Uterus (tissue), 4 donors: ENCODE data around the gene VAC14. TPM values are rescaled to one million over a fixed set of nuclear protein-coding genes. Genes with fewer than 3 reads are reported as not detected.

ENCODE experiments used
- DNase-seq, 2 donors: peaks; one replicate each; pipeline ENCODE4 v3.0.0-alpha.2; 2019 to 2020
- H3K27ac ChIP-seq, 2 donors: fragments of 200-600 bp; sonication (generic); 1 replicate in 1 of 2; 2 replicates in 1 of 2; pipeline ENCODE4 v1.5.1; 2016 to 2018
- H3K27me3 ChIP-seq, 2 donors: fragments of 200-600 bp; sonication (generic); one replicate each; pipeline ENCODE4 v1.5.1; 2018 to 2019; ENCODE audit warnings: control low read depth in 1 of 2
- H3K36me3 ChIP-seq, 2 donors: fragments of 200-600 bp; sonication (generic); one replicate each; pipeline ENCODE4 v1.5.1; 2019; ENCODE audit warnings: control low read depth in 1 of 2
- H3K4me1 ChIP-seq, 2 donors: fragments of 200-600 bp; sonication (generic); one replicate each; pipeline ENCODE4 v1.5.1; 2018 to 2019; ENCODE audit warnings: control low read depth in 1 of 2
- H3K4me3 ChIP-seq, 2 donors: fragments of 200-600 bp; sonication (generic); 1 replicate in 1 of 2; 2 replicates in 1 of 2; pipeline ENCODE4 v1.5.1; 2018 to 2019; ENCODE audit warnings: mild to moderate bottlenecking in 1 of 2
- H3K9me3 ChIP-seq, 2 donors: fragments of 200-600 bp; sonication (generic); one replicate each; pipeline ENCODE4 v1.5.1; 2019; ENCODE audit warnings: control low read depth in 1 of 2
- CTCF ChIP-seq, 4 experiments: fragments of 200-600 bp in 2 of 4; fragments of 450-650 bp in 2 of 4; sonication (generic) in 2 of 4; IDR thresholded peaks; one replicate each; pipeline ENCODE4 v1.5.1; 2016 to 2019; ENCODE audit warnings: antibody characterized with exemption in 4 of 4, mild to moderate bottlenecking in 2 of 4, moderate library complexity in 1 of 4
- POLR2A ChIP-seq, 2 donors: fragments of 450-650 bp; IDR thresholded peaks; one replicate each; pipeline ENCODE4 v1.6.1; 2016; ENCODE audit warnings: antibody characterized with exemption in 2 of 2, mild to moderate bottlenecking in 1 of 2, moderate library complexity in 1 of 2
- intact Hi-C: fragments of 100-400 bp; cut with DNase I; formaldehyde crosslinking; loops from one replicate; pipeline ENCODE4 v1.15.1; 2023; ENCODE audit warnings: low total_unique reads
- total RNA-seq, 4 donors: library from RNA; depleted of rRNA in 3 of 4; stranded (reverse); fragments of >200 nt in 3 of 4; gene quantifications; one replicate each; pipeline versions ENCODE4 v1.1.0 to v1.2.4, GENCODE V29; 2014 to 2023
- donor health status: DM: yes; HTN: yes; CAD: no.

Gene VAC14
- total RNA-seq, 4 donors from 2014 or later, result 4.7 to 30.6 (median 17.4) TPM

DNA sequence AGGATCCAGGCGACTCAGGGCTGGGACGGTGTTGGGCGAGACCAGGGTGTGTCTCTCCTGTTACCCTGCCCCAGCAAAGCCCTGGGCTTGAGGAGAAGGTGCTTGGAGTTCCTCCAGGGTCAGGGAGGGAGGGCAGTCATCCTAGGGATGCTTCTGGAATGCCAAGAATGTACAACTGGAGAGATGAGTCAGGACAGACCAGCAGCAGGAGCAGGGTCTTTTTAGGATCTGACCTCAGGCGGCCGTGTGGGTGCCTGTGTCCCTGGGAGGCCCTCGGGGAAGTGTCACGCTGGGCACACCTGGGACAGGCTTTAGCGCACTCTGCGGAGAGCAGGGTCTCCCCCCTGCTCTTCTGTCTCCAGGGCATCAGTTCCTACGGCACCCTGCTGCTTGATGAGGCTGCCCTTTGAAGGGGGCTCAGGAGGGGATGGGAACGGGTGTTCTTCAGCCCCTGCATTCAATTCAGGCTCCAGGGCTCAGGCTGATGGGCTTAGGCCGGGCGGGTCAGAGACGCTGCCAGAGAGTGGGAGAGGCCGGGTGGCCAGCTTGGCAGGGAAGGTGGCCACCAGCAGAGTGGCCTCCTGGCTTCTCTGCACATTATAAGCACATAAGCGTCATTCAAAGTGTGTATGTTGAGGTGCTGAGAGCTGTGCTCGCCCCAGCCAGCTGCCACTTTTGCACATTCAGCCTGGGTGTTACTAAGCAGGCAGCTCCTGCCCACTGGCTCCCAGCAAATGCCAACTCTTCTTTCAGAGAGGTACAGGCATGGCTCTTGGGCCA is 106.7 kb downstream of the VAC14 start:
- H3K4me3 ChIP-seq, result no peak overlapping the region
- H3K27me3 ChIP-seq, result no peaks in the 10 kb centered on the region
- peak in 1 of 2 donors; percentile 71 for DNase-seq
- no peaks in the 10 kb centered on the region for H3K9me3 ChIP-seq
- intact Hi-C loops, result loop anchor here (5.0 kb wide), 1 partner anchor 48 kb away; no protein-coding TSS in a partner anchor
- H3K4me1 ChIP-seq, result peaks cover 27 to 72% of the 10 kb centered on the region in 2 donors
- TF ChIP-seq POLR2A (IDR thresholded peaks at IDR 0.05) (no peak), CTCF (IDR thresholded peaks at IDR 0.05) (no peak)
- H3K36me3 ChIP-seq, result no peaks in the 10 kb centered on the region
- peak overlapping the region; percentile 93 to 97 for H3K27ac ChIP-seq

GRCh38 chr16:70692873-70693671 is 107.9 kb downstream of the VAC14 start:
- no peaks in the 10 kb centered on the region for H3K27me3 ChIP-seq
- intact Hi-C loops, result loop anchor here (5.0 kb wide), 1 partner anchor 49 kb away; no protein-coding TSS in a partner anchor
- no peaks in the 10 kb centered on the region for H3K9me3 ChIP-seq

DNA sequence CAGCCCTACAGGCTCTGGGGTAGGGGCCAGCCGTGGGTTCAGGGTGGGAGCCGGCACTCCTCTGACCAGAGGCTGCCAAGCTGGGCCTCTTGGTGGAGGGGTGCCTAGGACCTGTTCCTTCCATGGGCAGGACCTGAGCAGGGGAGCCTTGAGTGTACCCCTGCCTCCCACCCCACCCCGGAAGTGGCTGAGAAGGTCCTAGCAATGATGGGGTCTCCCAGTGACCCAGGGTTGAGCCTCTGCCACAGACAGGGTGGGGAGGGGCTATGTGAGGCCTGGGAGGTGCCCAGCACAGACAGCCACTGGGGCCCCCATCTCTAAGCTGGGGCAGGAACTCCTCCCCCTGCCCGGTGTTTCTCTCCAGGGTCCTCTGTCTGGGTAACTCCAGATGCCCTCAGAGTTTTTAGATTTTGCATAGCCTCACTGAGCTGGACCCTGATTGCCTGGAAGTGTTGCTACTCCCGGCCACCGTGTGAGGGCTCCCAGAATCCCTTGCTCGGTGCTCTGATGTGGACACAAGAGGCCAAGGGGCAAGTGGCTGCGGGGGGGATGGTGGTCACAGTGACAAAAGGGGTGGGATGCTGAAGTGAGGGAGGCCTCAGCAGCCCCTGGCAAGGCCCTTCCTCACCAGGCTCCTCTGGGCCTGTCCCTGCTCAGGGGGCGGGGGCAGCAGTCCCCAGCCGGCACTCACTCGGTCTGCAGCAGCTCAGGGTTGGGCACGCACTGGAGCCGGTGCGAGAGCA is 108.7 kb downstream of the VAC14 start:
- intact Hi-C loops, result loop anchor here (5.0 kb wide), 1 partner anchor 50 kb away; no protein-coding TSS in a partner anchor
- H3K4me1 ChIP-seq, result peaks cover 36 to 85% of the 10 kb centered on the region in 2 donors
- no peak overlapping the region for H3K4me3 ChIP-seq
- no peaks in the 10 kb centered on the region for H3K36me3 ChIP-seq
- H3K9me3 ChIP-seq, result no peaks in the 10 kb centered on the region
- no peaks in the 10 kb centered on the region for H3K27me3 ChIP-seq
- H3K27ac ChIP-seq, result peak overlapping the region; percentile 93 to 97
- TF ChIP-seq POLR2A (IDR thresholded peaks at IDR 0.05) (no peak), CTCF (IDR thresholded peaks at IDR 0.05) (no peak)
- no peak for DNase-seq

More at GRCh38 chr16:70692873-70693671, 107.9 kb downstream of the VAC14 start:
- no peaks in the 10 kb centered on the region for H3K36me3 ChIP-seq
- TF ChIP-seq POLR2A (IDR thresholded peaks at IDR 0.05), result no peak
- no peak for TF ChIP-seq CTCF (IDR thresholded peaks at IDR 0.05)
- DNase-seq, result peak; percentile 73 to 85
- peak overlapping the region; percentile 93 to 97 for H3K27ac ChIP-seq
- no peak overlapping the region for H3K4me3 ChIP-seq
- peaks cover 36 to 84% of the 10 kb centered on the region in 2 donors for H3K4me1 ChIP-seq

GRCh38 chr16:70691223-70692129 is 109.5 kb downstream of the VAC14 start:
- no peaks in the 10 kb centered on the region for H3K36me3 ChIP-seq
- peak; percentile 90 to 97 for DNase-seq
- no peaks in the 10 kb centered on the region for H3K9me3 ChIP-seq
- H3K27me3 ChIP-seq, result no peaks in the 10 kb centered on the region
- TF ChIP-seq POLR2A (IDR thresholded peaks at IDR 0.05) (peak in 1 of 2 donors; percentile 41), CTCF (IDR thresholded peaks at IDR 0.05) (no peak)
- peak overlapping the region; percentile 93 to 97 for H3K27ac ChIP-seq
- H3K4me1 ChIP-seq, result peaks cover 36 to 80% of the 10 kb centered on the region in 2 donors
- no peak overlapping the region for H3K4me3 ChIP-seq
- intact Hi-C loops, result loop anchor here (5.0 kb wide), 1 partner anchor 51 kb away; no protein-coding TSS in a partner anchor
